HepG2 (cell line): ENCODE results near the gene METTL14. TPM values are rescaled to one million over a fixed set of nuclear protein-coding genes. Genes with fewer than 3 reads are reported as not detected.

ENCODE experiments used
- FOXO1 ChIP-seq: sonication (generic); formaldehyde crosslinking; IDR thresholded peaks from 2 replicates; pipeline ENCODE4 v1.4.0; 2020; ENCODE audit warnings: missing genetic modification reagents
- HMG20A ChIP-seq: IDR thresholded peaks from 2 replicates; pipeline ENCODE4 v1.6.1; 2016; ENCODE audit warnings: borderline replicate concordance
- KLF6 ChIP-seq: IDR thresholded peaks from 2 replicates; pipeline ENCODE4 v1.8.0; 2016; ENCODE audit warnings: missing biosample characterization, missing genetic modification reagents
- MIXL1 ChIP-seq: IDR thresholded peaks from 2 replicates; pipeline ENCODE4 v1.6.1; 2016
- MTERF4 ChIP-seq: sonication (generic); formaldehyde crosslinking; IDR thresholded peaks from 2 replicates; pipeline ENCODE4 v1.8.0; 2023; ENCODE audit warnings: mild to moderate bottlenecking, missing genetic modification reagents
- MYNN ChIP-seq: sonication (generic); formaldehyde crosslinking; IDR thresholded peaks from 2 replicates; pipeline ENCODE4 v1.4.0; 2020; ENCODE audit warnings: mild to moderate bottlenecking, low read depth, missing genetic modification reagents
- REST ChIP-seq, 2 experiments: IDR thresholded peaks; 2 replicates each; pipeline ENCODE4 v1.6.1; 2011 to 2012; ENCODE audit warnings: low read length in 2 of 2, borderline replicate concordance in 1 of 2, low read depth in 1 of 2, mild to moderate bottlenecking in 1 of 2, moderate library complexity in 1 of 2
- RFX3 ChIP-seq: IDR thresholded peaks from 2 replicates; pipeline ENCODE4 v1.6.1; 2016; ENCODE audit warnings: missing biosample characterization, missing genetic modification reagents
- SIN3A ChIP-seq: IDR thresholded peaks from 2 replicates; pipeline ENCODE4 v1.6.1; 2011; ENCODE audit warnings: low read depth, mild to moderate bottlenecking, control low read depth, low read length, borderline replicate concordance
- SIX1 ChIP-seq: sonication (generic); formaldehyde crosslinking; IDR thresholded peaks from 2 replicates; pipeline ENCODE4 v1.4.0; 2020; ENCODE audit warnings: missing genetic modification reagents, borderline replicate concordance
- STAT5B ChIP-seq: sonication (generic); formaldehyde crosslinking; IDR thresholded peaks from 2 replicates; pipeline ENCODE4 v1.4.0; 2020; ENCODE audit warnings: missing genetic modification reagents
- THRA ChIP-seq: sonication (generic); formaldehyde crosslinking; IDR thresholded peaks from 2 replicates; pipeline ENCODE4 v1.4.0; 2020; ENCODE audit warnings: missing genetic modification reagents, borderline replicate concordance
- ZBTB7B ChIP-seq: sonication (generic); formaldehyde crosslinking; IDR thresholded peaks from 2 replicates; pipeline ENCODE4 v1.4.0; 2020; ENCODE audit warnings: missing genetic modification reagents
- ZNF331 ChIP-seq: sonication (generic); formaldehyde crosslinking; IDR thresholded peaks from 2 replicates; pipeline ENCODE4 v1.4.0; 2020; ENCODE audit warnings: missing genetic modification reagents
- ZNF639 ChIP-seq: conservative IDR thresholded peaks from 2 replicates; pipeline ENCODE4 v1.6.1; 2018; ENCODE audit warnings: missing genetic modification reagents
- polyA plus RNA-seq, 8 experiments: library from polyadenylated mRNA; depleted of rRNA in 3 of 8; stranded (reverse) in 7 of 8; unstranded in 1 of 8; fragments of >200 nt; fragmentation: Illumina TruSeq in 4 of 8; extraction: Trizol in 4 of 8; gene quantifications; 2 replicates each; pipeline versions ENCODE4 v1.2.1 to v1.2.3, GENCODE V29; 2011 to 2016; ENCODE audit warnings: low read depth in 4 of 8, missing spikeins in 1 of 8, mixed read lengths in 1 of 8; ENCODE audit not compliant: insufficient read depth in 1 of 8
- total RNA-seq, 5 experiments: library from RNA; depleted of rRNA; stranded (reverse); fragments of >200 nt; fragmentation: Illumina TruSeq; extraction: Trizol; gene quantifications; 2 replicates each; pipeline ENCODE4 v1.2.3, GENCODE V29; 2016; ENCODE audit warnings: low read depth in 1 of 5
- TF ChIP-seq, protein P1 (sequence below): sonication (generic); formaldehyde crosslinking; IDR thresholded peaks from 2 replicates; pipeline ENCODE4 v1.4.0; 2020; ENCODE audit warnings: missing genetic modification reagents
- TF ChIP-seq, protein P2 (sequence below): sonication (generic); formaldehyde crosslinking; IDR thresholded peaks from 2 replicates; pipeline ENCODE4 v1.4.0; 2020; ENCODE audit warnings: missing genetic modification reagents, borderline replicate concordance

Gene METTL14
- total and polyA plus RNA-seq, 2 of the 13 experiments (the other 11 are each of a cell fraction or from before 2014, with no cell fraction given): 11.6 to 44.9 TPM

GRCh38 chr4:118669220-118669619, 16.0 kb upstream of the METTL14 start (continued):
- 0 out of 2 replicates have a peak, but pooled peaks have one; percentile 53 for TF ChIP-seq ZNF639
- TF ChIP-seq, protein P1, sequence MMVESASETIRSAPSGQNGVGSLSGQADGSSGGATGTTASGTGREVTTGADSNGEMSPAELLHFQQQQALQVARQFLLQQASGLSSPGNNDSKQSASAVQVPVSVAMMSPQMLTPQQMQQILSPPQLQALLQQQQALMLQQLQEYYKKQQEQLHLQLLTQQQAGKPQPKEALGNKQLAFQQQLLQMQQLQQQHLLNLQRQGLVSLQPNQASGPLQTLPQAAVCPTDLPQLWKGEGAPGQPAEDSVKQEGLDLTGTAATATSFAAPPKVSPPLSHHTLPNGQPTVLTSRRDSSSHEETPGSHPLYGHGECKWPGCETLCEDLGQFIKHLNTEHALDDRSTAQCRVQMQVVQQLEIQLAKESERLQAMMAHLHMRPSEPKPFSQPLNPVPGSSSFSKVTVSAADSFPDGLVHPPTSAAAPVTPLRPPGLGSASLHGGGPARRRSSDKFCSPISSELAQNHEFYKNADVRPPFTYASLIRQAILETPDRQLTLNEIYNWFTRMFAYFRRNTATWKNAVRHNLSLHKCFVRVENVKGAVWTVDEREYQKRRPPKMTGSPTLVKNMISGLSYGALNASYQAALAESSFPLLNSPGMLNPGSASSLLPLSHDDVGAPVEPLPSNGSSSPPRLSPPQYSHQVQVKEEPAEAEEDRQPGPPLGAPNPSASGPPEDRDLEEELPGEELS (CRISPR knock-in tag): 0 out of 2 replicates have a peak, but pooled peaks have one; percentile 20
- 0 out of 2 replicates have a peak, but pooled peaks have one; percentile 37 for TF ChIP-seq MTERF4
- peak; percentile 77; the same call in 1 of the 2 replicates for TF ChIP-seq MYNN (CRISPR knock-in tag)
- peak; percentile 93 for TF ChIP-seq ZNF331 (CRISPR knock-in tag)
- TF ChIP-seq RFX3 (CRISPR knock-in tag): 0 out of 2 replicates have a peak, but pooled peaks have one; percentile 35
- peak; percentile 83; the same call in 1 of the 2 replicates for TF ChIP-seq STAT5B (CRISPR knock-in tag)
- TF ChIP-seq SIN3A: 0 out of 2 replicates have a peak, but pooled peaks have one; percentile 28
- peak; percentile 69; the same call in 1 of the 2 replicates for TF ChIP-seq THRA (CRISPR knock-in tag)
- TF ChIP-seq MIXL1 (CRISPR knock-in tag): peak; percentile 91
- 0 out of 2 replicates have a peak, but pooled peaks have one; percentile 40 for TF ChIP-seq ZBTB7B (CRISPR knock-in tag)
- peak; percentile 97 for TF ChIP-seq KLF6 (CRISPR knock-in tag)
- peak; percentile 59; the same call in 1 of the 2 replicates for TF ChIP-seq FOXO1 (CRISPR knock-in tag)
- TF ChIP-seq, protein P2, sequence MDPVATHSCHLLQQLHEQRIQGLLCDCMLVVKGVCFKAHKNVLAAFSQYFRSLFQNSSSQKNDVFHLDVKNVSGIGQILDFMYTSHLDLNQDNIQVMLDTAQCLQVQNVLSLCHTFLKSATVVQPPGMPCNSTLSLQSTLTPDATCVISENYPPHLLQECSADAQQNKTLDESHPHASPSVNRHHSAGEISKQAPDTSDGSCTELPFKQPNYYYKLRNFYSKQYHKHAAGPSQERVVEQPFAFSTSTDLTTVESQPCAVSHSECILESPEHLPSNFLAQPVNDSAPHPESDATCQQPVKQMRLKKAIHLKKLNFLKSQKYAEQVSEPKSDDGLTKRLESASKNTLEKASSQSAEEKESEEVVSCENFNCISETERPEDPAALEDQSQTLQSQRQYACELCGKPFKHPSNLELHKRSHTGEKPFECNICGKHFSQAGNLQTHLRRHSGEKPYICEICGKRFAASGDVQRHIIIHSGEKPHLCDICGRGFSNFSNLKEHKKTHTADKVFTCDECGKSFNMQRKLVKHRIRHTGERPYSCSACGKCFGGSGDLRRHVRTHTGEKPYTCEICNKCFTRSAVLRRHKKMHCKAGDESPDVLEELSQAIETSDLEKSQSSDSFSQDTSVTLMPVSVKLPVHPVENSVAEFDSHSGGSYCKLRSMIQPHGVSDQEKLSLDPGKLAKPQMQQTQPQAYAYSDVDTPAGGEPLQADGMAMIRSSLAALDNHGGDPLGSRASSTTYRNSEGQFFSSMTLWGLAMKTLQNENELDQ (CRISPR knock-in tag): peak; percentile 94
- TF ChIP-seq HMG20A (CRISPR knock-in tag): peak; percentile 43; the same call in 1 of the 2 replicates
- peak; percentile 55 to 91 for TF ChIP-seq REST (IDR thresholded peaks at IDR 0.05; ENCODE audit: borderline replicate concordance in 1 of 2, low read depth in 1 of 2, low read length in 2 of 2)
- TF ChIP-seq SIX1 (CRISPR knock-in tag): peak; percentile 26; the same call in 1 of the 2 replicates
